KBM-7 (cell line): ENCODE data around the gene KRT9.

Experiments
- DNase-seq: peaks from one replicate; pipeline ENCODE4 v3.0.0-alpha.2; 2015
- in situ Hi-C: fragments of 300-500 bp; cut with MboI; formaldehyde crosslinking; loops from 2 replicates; pipeline ENCODE4 v1.14.3; 2020; ENCODE audit warnings: low sequenced_read_pairs, low pct_unique_long_range_greater_than_20kb, mixed read lengths

KRT9 gene

GRCh38 chr17:41535764-41536481, 35.9 kb downstream of the KRT9 start:
- in situ Hi-C loops = no loop called here
- DNase-seq = no peak

GRCh38 chr17:41534899-41535546, 36.8 kb downstream of the KRT9 start:
- in situ Hi-C loops = no loop called here
- no peak for DNase-seq

- in situ Hi-C loops = no loop called here
- no peak for DNase-seq
Measured at GRCh38 chr17:41533613-41534012, 38.2 kb downstream of the KRT9 start.

DNA sequence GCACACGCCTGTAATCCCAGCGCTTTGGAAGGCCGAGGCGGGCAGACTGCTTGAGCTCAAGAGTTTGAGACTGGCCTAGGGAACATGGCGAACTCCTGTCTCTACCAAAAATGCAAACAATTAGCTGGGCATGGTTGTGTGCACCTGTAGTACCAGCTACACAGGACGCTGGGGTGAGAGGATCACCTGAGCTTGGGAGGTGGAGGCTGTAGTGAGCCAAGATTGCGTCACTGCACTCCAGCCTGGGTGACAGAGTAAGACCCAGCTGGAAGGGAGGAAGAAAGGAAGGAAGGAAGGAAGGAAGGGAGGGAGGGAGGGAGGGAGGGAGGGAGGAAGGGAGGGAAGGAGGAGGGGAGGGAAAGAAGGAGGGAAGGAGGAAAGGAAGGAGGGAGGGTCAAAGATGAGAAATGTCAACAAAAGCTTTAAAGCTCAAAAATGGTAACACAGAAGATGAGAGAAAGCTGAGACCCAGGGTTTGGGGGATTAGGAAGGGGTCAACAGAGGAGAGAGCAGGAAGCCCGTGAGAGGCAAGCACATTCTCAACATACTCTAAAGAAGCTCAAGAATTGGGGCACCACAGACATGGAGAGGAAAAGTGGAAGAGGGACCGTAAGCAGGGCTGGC, 38.8 kb downstream of the KRT9 start:
- in situ Hi-C loops = no loop called here
- no peak for DNase-seq

GRCh38 chr17:41531993-41532392, 39.9 kb downstream of the KRT9 start:
- no peak for DNase-seq
- in situ Hi-C loops = no loop called here

DNA sequence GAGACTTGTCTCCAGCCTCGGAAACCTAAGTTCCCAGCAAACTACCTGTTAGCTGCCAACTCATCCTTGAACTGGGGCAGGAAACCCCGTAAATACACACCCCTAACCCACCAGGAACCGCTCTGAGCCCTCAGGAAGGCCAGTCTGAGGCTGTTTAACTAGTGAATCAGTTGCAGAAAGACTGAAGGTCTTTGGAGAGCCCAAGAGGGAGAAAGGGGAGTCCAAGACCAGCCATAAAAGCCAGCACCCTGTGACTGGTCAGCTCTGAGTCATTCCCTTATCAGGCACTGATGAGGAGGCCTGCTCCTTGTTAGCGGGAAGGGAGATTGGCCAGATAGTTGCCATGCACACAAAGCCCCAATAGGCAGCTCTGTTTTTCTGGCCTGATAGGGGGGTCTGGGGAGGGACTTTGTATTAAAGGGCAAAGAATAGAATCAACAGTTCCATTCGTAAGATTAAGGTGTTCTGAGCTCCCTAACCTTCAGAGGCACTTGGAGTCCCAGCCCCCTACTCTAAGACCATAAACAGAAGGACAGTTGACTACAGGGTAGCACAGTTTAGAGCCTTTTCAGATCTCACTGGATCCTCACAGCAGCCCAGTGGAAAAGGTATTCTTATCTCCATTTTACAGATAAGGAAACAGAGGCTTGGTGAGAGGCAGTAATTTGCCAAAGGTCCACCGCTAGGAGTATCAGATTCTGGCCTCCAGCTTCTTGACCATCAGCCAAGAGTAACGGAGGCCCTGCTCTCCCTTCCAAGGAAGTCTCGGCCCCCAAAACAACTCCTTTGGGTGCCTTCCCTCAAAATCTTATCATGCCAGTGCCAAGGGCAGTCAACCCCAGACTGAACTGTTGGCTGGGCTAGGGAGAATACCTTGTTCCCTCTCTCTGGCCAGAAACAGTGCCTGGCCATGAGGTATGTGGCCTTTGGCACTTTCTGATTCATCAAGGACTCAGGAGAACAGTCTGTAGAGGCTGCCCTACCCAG, 41.5 kb downstream of the KRT9 start:
- no peak for DNase-seq
- in situ Hi-C loops = no loop called here

DNA sequence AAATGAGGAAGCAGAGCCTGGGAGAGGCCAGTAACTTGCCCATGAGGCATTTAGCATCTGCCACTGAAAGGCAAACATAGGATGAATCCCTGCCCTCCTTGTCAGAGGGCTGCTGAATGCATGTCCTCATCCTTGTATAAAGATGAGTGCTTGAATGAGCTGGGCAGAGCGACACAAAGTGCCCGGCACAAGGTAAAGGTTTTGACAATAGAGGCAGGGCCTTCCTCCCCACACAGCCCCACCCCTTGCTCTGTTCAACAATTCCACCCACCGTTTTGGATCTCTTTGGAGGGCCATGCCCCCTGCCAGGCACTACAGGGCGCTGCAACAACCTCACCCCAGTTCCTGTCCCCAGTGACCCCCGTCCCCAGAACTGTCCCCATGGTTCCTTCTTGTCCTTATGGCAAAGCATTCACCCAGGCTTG, 42.4 kb downstream of the KRT9 start:
- no peak for DNase-seq
- in situ Hi-C loops = no loop called here

GRCh38 chr17:41528959-41529353, 42.9 kb downstream of the KRT9 start:
- DNase-seq = no peak
- in situ Hi-C loops = no loop called here

GRCh38 chr17:41527063-41528023, 44.5 kb downstream of the KRT9 start:
- DNase-seq = no peak
- in situ Hi-C loops = no loop called here

DNA sequence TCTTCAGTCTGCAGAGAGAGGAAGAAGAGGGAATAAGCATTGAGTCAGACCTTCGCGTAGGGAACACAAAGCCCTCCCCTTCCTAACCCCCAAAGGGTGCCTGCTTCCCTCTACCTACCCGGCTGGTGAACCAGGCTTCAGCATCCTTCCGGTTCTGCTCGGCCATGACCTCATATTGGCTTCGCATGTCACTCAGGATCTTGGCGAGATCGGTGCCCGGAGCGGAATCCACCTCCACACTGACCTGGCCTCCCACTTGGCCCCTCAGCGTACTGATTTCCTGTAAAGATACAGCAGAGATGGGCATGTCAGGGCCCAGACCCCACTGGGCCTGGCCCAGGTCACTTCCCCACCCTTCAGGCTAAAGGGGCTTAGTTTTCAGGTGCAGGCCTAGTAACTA, 47.6 kb downstream of the KRT9 start:
- DNase-seq = no peak
- in situ Hi-C loops = loop anchor here (25.0 kb wide), 1 partner anchor 612 kb away; no protein-coding TSS in a partner anchor

GRCh38 chr17:41523787-41524186, 48.1 kb downstream of the KRT9 start:
- DNase-seq = no peak
- in situ Hi-C loops = loop anchor here (25.0 kb wide), 1 partner anchor 611 kb away; no protein-coding TSS in a partner anchor

DNA sequence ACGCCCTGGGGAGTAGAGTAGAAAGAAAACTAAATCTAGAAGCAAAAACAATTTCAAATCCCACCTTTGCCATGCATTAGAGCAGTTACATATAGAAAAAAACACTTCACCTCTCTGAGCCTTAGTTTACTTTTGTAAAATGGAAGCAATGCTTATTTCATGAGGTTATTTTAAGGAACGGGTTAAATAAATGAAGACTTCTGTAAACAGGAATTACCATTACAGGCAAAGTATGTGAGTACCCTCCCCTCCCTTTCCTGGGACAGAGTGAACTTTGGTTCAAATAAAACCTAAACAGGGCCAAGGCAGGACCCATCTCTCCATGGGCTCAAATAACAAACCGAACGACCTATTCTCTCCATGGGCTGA, 48.6 kb downstream of the KRT9 start:
- in situ Hi-C loops = loop anchor here (25.0 kb wide), 1 partner anchor 611 kb away; no protein-coding TSS in a partner anchor
- no peak for DNase-seq

GRCh38 chr17:41522301-41523224, 49.3 kb downstream of the KRT9 start:
- no peak for DNase-seq
- in situ Hi-C loops = loop anchor here (25.0 kb wide), 1 partner anchor 610 kb away; no protein-coding TSS in a partner anchor

- no peak for DNase-seq
Measured at GRCh38 chr17:41521574-41522261, 50.1 kb downstream of the KRT9 start.

GRCh38 chr17:41520821-41521521, 50.9 kb downstream of the KRT9 start:
- in situ Hi-C loops = loop anchor here (25.0 kb wide), 1 partner anchor 609 kb away; no protein-coding TSS in a partner anchor
- DNase-seq = no peak

More at GRCh38 chr17:41521574-41522261, 50.1 kb downstream of the KRT9 start:
- in situ Hi-C loops = loop anchor here (25.0 kb wide), 1 partner anchor 609 kb away; no protein-coding TSS in a partner anchor
